HEK293T (cell line): ENCODE results near the gene CHD6.

ENCODE experiments used
- CTCF ChIA-PET: fragments of 350-600 bp; formaldehyde crosslinking; extraction: SDS; loops from one replicate; lab custom pipeline; 2021; ENCODE audit warnings: antibody characterized with exemption, inconsistent platforms; lab: Yijun Ruan, JAX
- POLR2A ChIA-PET: fragments of 350-600 bp; formaldehyde crosslinking; extraction: SDS; loops from one replicate; lab custom pipeline; 2020; ENCODE audit warnings: antibody characterized with exemption, inconsistent platforms; lab: Yijun Ruan, JAX
- DNase-seq: peaks from one replicate; pipeline ENCODE4 v3.0.0; 2012; ENCODE audit warnings: mixed read lengths; ENCODE audit errors: extremely low spot score
- ARNT ChIP-seq: fragments of 450-650 bp; IDR thresholded peaks from 2 replicates; pipeline ENCODE4 v1.6.1; 2017; ENCODE audit warnings: mild to moderate bottlenecking
- BHLHE40 ChIP-seq: fragments of 450-650 bp; IDR thresholded peaks from 2 replicates; pipeline ENCODE4 v1.6.1; 2016; ENCODE audit warnings: mild to moderate bottlenecking, moderate library complexity, borderline replicate concordance
- CTBP1 ChIP-seq: fragments of 450-650 bp; IDR thresholded peaks from 2 replicates; pipeline ENCODE4 v1.6.1; 2016; ENCODE audit warnings: borderline replicate concordance
- ELF4 ChIP-seq: fragments of 450-650 bp; IDR thresholded peaks from 2 replicates; pipeline ENCODE4 v1.6.1; 2017; ENCODE audit warnings: antibody characterized with exemption
- FOXA1 ChIP-seq: fragments of 450-650 bp; IDR thresholded peaks from 2 replicates; pipeline ENCODE4 v1.6.1; 2016; ENCODE audit warnings: mild to moderate bottlenecking
- FOXK2 ChIP-seq: fragments of 450-650 bp; IDR thresholded peaks from 2 replicates; pipeline ENCODE4 v1.6.1; 2016; ENCODE audit warnings: mild to moderate bottlenecking
- FOXM1 ChIP-seq: fragments of 450-650 bp; IDR thresholded peaks from 2 replicates; pipeline ENCODE4 v1.6.1; 2017; ENCODE audit warnings: mild to moderate bottlenecking, borderline replicate concordance
- HDGF ChIP-seq: fragments of 450-650 bp; IDR thresholded peaks from 2 replicates; pipeline ENCODE4 v1.6.1; 2017; ENCODE audit warnings: antibody characterized with exemption, borderline replicate concordance
- L3MBTL2 ChIP-seq: fragments of 450-650 bp; conservative IDR thresholded peaks from 2 replicates; pipeline ENCODE4 v1.6.1; 2016; ENCODE audit warnings: mild to moderate bottlenecking
- LEF1 ChIP-seq: fragments of 450-650 bp; IDR thresholded peaks from 2 replicates; pipeline ENCODE4 v1.6.1; 2017; ENCODE audit warnings: mild to moderate bottlenecking, borderline replicate concordance
- NFRKB ChIP-seq: fragments of 450-650 bp; IDR thresholded peaks from 2 replicates; pipeline ENCODE4 v1.6.1; 2016; ENCODE audit warnings: mild to moderate bottlenecking, moderate library complexity
- PKNOX1 ChIP-seq: fragments of 450-650 bp; IDR thresholded peaks from 2 replicates; pipeline ENCODE4 v1.6.1; 2016
- SP1 ChIP-seq: fragments of 450-650 bp; IDR thresholded peaks from 2 replicates; pipeline ENCODE4 v1.6.1; 2017
- SUZ12 ChIP-seq: fragments of 450-650 bp; IDR thresholded peaks from 2 replicates; pipeline ENCODE4 v1.6.1; 2016; ENCODE audit warnings: mild to moderate bottlenecking
- TARDBP ChIP-seq: fragments of 450-650 bp; IDR thresholded peaks from 2 replicates; pipeline ENCODE4 v1.6.1; 2016
- ZNF384 ChIP-seq: fragments of 450-650 bp; IDR thresholded peaks from 2 replicates; pipeline ENCODE4 v1.6.1; 2016

The CHD6 gene

DNA sequence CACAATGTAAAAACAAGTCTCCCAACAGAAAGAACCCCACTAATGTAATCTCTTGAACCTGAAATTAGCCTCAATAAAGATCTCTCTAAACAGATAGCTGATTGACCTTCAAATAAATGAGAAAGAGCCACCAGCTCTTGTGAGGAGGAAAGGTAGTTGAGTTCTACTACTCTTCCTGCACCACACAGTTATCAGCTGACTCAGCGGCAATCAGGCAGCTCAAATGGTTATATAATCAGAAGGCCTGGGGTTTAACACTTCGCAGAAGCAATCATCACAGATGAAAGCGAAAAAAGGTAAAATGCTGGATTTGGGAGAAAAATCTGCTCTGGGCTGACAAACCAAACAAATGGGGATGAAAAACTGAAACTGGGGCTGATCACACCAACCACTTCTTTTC is 91.8 kb downstream of the CHD6 start:
- CTCF ChIA-PET: interaction anchor here (0.7 kb wide), 1 partner anchor 13 kb away, joined by 10 read pairs; no protein-coding TSS in a partner anchor
- TF ChIP-seq BHLHE40: no peak
- no peak for TF ChIP-seq CTBP1
- no peak for TF ChIP-seq L3MBTL2
- no peak for TF ChIP-seq SUZ12
- no peak for TF ChIP-seq FOXK2
- TF ChIP-seq FOXA1: no peak
- TF ChIP-seq LEF1: no peak
- no peak for TF ChIP-seq ZNF384
- no peak for TF ChIP-seq PKNOX1
- no peak for TF ChIP-seq ELF4
- TF ChIP-seq ARNT: no peak
- no peak for TF ChIP-seq FOXM1
- TF ChIP-seq HDGF: no peak
- no peak for TF ChIP-seq NFRKB

GRCh38 chr20:41524980-41525613 is 93.1 kb downstream of the CHD6 start:
- TF ChIP-seq SP1 (no peak), PKNOX1 (no peak), SUZ12 (no peak), HDGF (no peak), NFRKB (no peak), ELF4 (no peak), FOXK2 (no peak)
- ChIA-PET POLR2A (no interaction called here), CTCF (no interaction called here)
- DNase-seq: no peak

More for the DNA sequence above, 91.8 kb downstream of the CHD6 start:
- DNase-seq: no peak
- POLR2A ChIA-PET: no interaction called here

GRCh38 chr20:41523857-41524256 is 94.3 kb downstream of the CHD6 start:
- ChIA-PET POLR2A (no interaction called here), CTCF (no interaction called here)
- TF ChIP-seq FOXM1 (no peak), HDGF (no peak), SUZ12 (no peak), BHLHE40 (no peak), ARNT (no peak), FOXK2 (no peak), FOXA1 (no peak), SP1 (no peak), L3MBTL2 (no peak), PKNOX1 (no peak), LEF1 (no peak), ZNF384 (no peak), ELF4 (no peak)
- DNase-seq: no peak

DNA sequence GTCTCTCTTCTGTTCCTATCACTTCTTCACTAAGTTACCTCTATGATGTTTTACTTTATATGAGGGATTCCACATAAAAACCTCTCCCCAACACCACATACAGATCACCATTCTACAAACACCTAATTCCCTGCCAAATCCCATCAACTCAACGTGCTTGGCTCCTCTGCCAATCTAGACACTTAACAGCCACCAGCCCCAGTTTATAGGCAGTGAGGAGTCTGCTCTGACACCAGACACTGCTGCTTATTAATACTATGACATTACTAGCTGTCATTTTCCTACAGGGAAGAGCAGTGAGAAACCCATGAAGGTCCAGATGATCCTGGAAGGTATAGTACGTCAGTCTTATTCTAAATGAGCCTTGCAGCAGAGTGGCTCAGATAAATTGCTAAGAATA is 104.3 kb downstream of the CHD6 start:
- ChIA-PET CTCF (interaction anchor here (0.6 kb wide), 1 partner anchor 12 kb away, joined by 10 read pairs; no protein-coding TSS in a partner anchor), POLR2A (no interaction called here)
- TF ChIP-seq FOXM1 (no peak), ZNF384 (no peak), PKNOX1 (no peak), L3MBTL2 (no peak), SP1 (no peak), CTBP1 (no peak), FOXK2 (no peak), FOXA1 (no peak), SUZ12 (no peak)
- DNase-seq: no peak

DNA sequence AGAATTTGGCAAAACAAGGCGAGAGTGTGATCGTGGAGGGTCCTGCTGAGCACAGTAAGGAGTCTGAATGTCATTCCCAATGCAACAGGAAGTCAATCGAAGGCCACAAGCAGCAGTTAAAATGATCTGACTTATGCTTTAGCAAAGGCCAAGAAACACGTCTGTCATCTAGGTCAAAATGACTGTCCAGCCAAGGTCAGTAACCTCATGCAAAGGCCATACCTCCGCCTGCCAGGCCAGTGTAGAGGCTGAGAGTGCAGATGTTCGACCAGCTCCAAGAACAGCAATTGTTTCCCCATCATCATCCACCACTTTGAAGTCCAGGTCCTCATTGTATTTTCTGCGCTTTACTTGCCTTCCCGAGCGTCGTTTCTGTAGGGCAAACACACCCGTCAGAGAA is 105.6 kb downstream of the CHD6 start:
- no peak for TF ChIP-seq TARDBP
- TF ChIP-seq BHLHE40: no peak
- TF ChIP-seq FOXK2: no peak
- no peak for TF ChIP-seq FOXM1
- no peak for TF ChIP-seq HDGF
- no peak for TF ChIP-seq CTBP1
- no peak for TF ChIP-seq SUZ12
- TF ChIP-seq L3MBTL2: no peak
- no peak for TF ChIP-seq PKNOX1
- ChIA-PET POLR2A (no interaction called here), CTCF (no interaction called here)
- DNase-seq: no peak
